PC-3 (cell line): Measurements from ENCODE around the gene SLC38A5. TPM values are rescaled to one million over a fixed set of nuclear protein-coding genes. Genes with fewer than 3 reads are reported as not detected.

Source experiments
- ATAC-seq: fragments of 200-7000 bp; cut with Tn5 transposase; 2 replicates; pipeline ENCODE4 v1.9.1; 2020; ENCODE audit warnings: mild to moderate bottlenecking, moderate library complexity
- BruUV-seq: library from RNA; stranded (reverse); fragments of 400-500 nt; replicated peaks from 2 replicates; lab custom pipeline; 2021; lab: Mats Ljungman, UMichigan
- CTCF ChIA-PET: fragments of 300-600 bp; sonication (Branson Sonifier 250); formaldehyde crosslinking; loops from one replicate; lab custom pipeline; 2022; ENCODE audit warnings: antibody characterized with exemption; lab: Charles Lee
- POLR2A ChIA-PET: fragments of 300-600 bp; sonication (Branson Sonifier 250); formaldehyde crosslinking; loops from one replicate; lab custom pipeline; 2022; ENCODE audit warnings: antibody characterized with exemption; ENCODE audit not compliant: unreplicated experiment; lab: Charles Lee
- DNase-seq: peaks from one replicate; pipeline ENCODE4 v3.0.0-alpha.2; 2015
- H2AFZ ChIP-seq: fragments of 300-600 bp; sonication (generic); 2 replicates; pipeline ENCODE4 v1.6.0; 2016; ENCODE audit warnings: antibody characterized with exemption, low read length
- H3F3A ChIP-seq: fragments of 300-600 bp; sonication (generic); one replicate; pipeline ENCODE4 v1.6.0; 2017; ENCODE audit warnings: antibody characterized with exemption, low read length, control low read depth, mild to moderate bottlenecking; ENCODE audit not compliant: unreplicated experiment
- H3K27ac ChIP-seq: fragments of 300-600 bp; sonication (generic); 2 replicates; pipeline ENCODE4 v1.5.1; 2016; ENCODE audit warnings: mild to moderate bottlenecking, low read length
- H3K27me3 ChIP-seq: fragments of 300-600 bp; sonication (generic); 2 replicates; pipeline ENCODE4 v1.6.1; 2016; ENCODE audit warnings: low read length, mixed read lengths
- H3K36me3 ChIP-seq: fragments of 300-600 bp; sonication (generic); 2 replicates; pipeline ENCODE4 v1.6.1; 2016; ENCODE audit warnings: low read depth, mixed run types, low read length, mixed read lengths
- H3K4me1 ChIP-seq: fragments of 300-600 bp; sonication (generic); 2 replicates; pipeline ENCODE4 v1.5.1; 2016; ENCODE audit warnings: low read length; ENCODE audit not compliant: insufficient read depth
- H3K4me2 ChIP-seq: fragments of 300-600 bp; sonication (generic); 2 replicates; pipeline ENCODE4 v1.6.0; 2016; ENCODE audit warnings: low read length
- H3K4me3 ChIP-seq: fragments of 300-600 bp; sonication (generic); 2 replicates; pipeline ENCODE4 v1.5.1; 2016; ENCODE audit warnings: mild to moderate bottlenecking, low read length, mixed read lengths
- H3K79me2 ChIP-seq: fragments of 300-600 bp; sonication (generic); 2 replicates; pipeline ENCODE4 v1.6.1; 2017; ENCODE audit warnings: low read length, mixed read lengths
- H3K9ac ChIP-seq: fragments of 300-600 bp; sonication (generic); 2 replicates; pipeline ENCODE4 v1.6.0; 2016; ENCODE audit warnings: mild to moderate bottlenecking, low read length
- H3K9me2 ChIP-seq: fragments of 300-600 bp; sonication (generic); replicated peaks from 2 replicates; pipeline ENCODE4 v1.6.1; 2016; ENCODE audit warnings: mixed run types, low read length, mixed read lengths
- H3K9me3 ChIP-seq: fragments of 300-600 bp; sonication (generic); 2 replicates; pipeline ENCODE4 v1.6.1; 2016; ENCODE audit warnings: low read length, mixed read lengths
- H4K20me1 ChIP-seq: fragments of 300-600 bp; sonication (generic); 2 replicates; pipeline ENCODE4 v1.6.1; 2016; ENCODE audit warnings: low read length, mixed read lengths
- CTCF ChIP-seq: fragments of 300-600 bp; sonication (generic); conservative IDR thresholded peaks from 2 replicates; pipeline ENCODE4 v1.5.1; 2017; ENCODE audit warnings: antibody characterized with exemption, low read depth, mild to moderate bottlenecking, low read length
- EZH2 ChIP-seq: fragments of 300-600 bp; sonication (generic); IDR thresholded peaks from one replicate; pipeline ENCODE4 v1.6.1; 2017; ENCODE audit warnings: antibody characterized with exemption, mild to moderate bottlenecking, low read length; ENCODE audit not compliant: unreplicated experiment
- EZH2phosphoT487 ChIP-seq: fragments of 300-600 bp; sonication (generic); IDR thresholded peaks from 2 replicates; pipeline ENCODE4 v1.6.1; 2018; ENCODE audit warnings: mild to moderate bottlenecking, antibody characterized with exemption, low read length, borderline replicate concordance
- intact Hi-C: fragments of 100-400 bp; cut with micrococcal nuclease; formaldehyde crosslinking; loops from 2 replicates; pipeline ENCODE4 v1.9.0; 2023
- total RNA-seq: library from RNA; depleted of rRNA; stranded (reverse); fragments of >200 nt; gene quantifications from 2 replicates; pipeline ENCODE4 v1.2.3, GENCODE V29; 2014

SLC38A5 gene
- total RNA-seq, 1 experiment from 2014 or later: 2.4 TPM

- Histone ChIP-seq H3K27ac (no peak overlapping the region), H3F3A (no peaks in the 10 kb centered on the region), H3K9me2 (no peaks in the 10 kb centered on the region), H3K4me2 (no peak overlapping the region), H3K36me3 (peaks cover 35% of the 10 kb centered on the region), H3K79me2 (peaks cover 58% of the 10 kb centered on the region), H2AFZ (no peak overlapping the region), H3K27me3 (no peaks in the 10 kb centered on the region), H3K9ac (no peak overlapping the region), H4K20me1 (peaks cover 10% of the 10 kb centered on the region; the same call in 1 of the 2 replicates), H3K4me1 (peaks cover 9% of the 10 kb centered on the region), H3K9me3 (no peaks in the 10 kb centered on the region), H3K4me3 (no peak overlapping the region)
- ChIA-PET POLR2A (no interaction called here), CTCF (no interaction called here)
- BruUV-seq: no TSS peak
- DNase-seq (no peak), ATAC-seq (no peak)
- TF ChIP-seq EZH2: no peak
- no peak for TF ChIP-seq EZH2phosphoT487
- TF ChIP-seq CTCF: no peak
- intact Hi-C loops: no loop called here
Observed at GRCh38 chrX:48480142-48480541, 10.1 kb upstream of the SLC38A5 start.

- no peak overlapping the region for H2AFZ ChIP-seq
- H3K27ac ChIP-seq: no peak overlapping the region
- H3K36me3 ChIP-seq: peaks cover 24% of the 10 kb centered on the region
- H3K4me2 ChIP-seq: no peak overlapping the region
- peaks cover 10% of the 10 kb centered on the region; the same call in 1 of the 2 replicates for H4K20me1 ChIP-seq
- DNase-seq: no peak
- no TSS peak for BruUV-seq
- no peaks in the 10 kb centered on the region for H3K9me3 ChIP-seq
- TF ChIP-seq CTCF (no peak), EZH2phosphoT487 (no peak), EZH2 (no peak)
- H3K27me3 ChIP-seq: no peaks in the 10 kb centered on the region
- H3K9me2 ChIP-seq: no peaks in the 10 kb centered on the region
- H3K9ac ChIP-seq: no peak overlapping the region
- H3F3A ChIP-seq: no peaks in the 10 kb centered on the region
- POLR2A ChIA-PET: no interaction called here
- CTCF ChIA-PET: no interaction called here
- intact Hi-C loops: loop anchor here (5.0 kb wide), 1 partner anchor 118 kb away; the partner anchor contains the start of gene WDR13
- peaks cover 19% of the 10 kb centered on the region for H3K4me1 ChIP-seq
- peaks cover 65% of the 10 kb centered on the region for H3K79me2 ChIP-seq
- H3K4me3 ChIP-seq: no peak overlapping the region
- no peak for ATAC-seq
Observed at GRCh38 chrX:48478806-48479205, 8.7 kb upstream of the SLC38A5 start.

DNA sequence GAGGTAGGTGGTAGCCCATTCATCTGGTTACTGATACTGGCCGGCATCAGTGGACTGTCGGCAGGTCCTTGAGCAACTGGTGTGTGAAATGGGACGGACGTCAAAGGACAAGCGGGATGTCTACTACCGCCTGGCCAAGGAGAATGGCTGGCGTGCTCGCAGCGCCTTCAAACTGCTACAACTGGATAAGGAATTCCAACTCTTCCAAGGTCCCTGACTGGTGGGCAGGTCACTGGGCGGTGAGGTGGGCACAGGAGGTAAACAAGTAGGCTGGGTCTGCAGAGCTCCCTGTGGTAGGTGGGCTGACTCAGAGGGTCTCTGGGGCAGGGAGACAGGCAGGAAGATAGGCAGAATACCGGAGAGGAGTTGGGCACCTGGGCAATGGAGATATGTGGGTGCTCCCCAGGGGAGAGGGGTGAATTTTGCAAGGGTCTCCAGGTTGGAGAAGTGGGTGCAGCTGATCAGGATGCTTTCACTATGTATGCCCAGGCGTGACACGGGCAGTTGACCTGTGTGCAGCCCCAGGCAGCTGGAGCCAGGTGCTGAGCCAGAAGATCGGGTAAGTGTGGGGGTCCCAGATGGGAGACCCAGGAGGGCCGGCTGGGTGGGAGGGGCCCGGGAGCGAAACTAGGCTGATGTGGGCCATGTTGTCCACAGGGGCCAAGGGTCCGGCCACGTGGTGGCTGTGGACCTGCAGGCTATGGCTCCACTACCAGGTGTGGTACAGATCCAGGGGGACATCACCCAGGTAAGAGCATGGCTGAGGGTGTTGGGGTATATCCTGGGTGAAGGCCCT is 8.1 kb upstream of the SLC38A5 start:
- ATAC-seq: no peak
- Histone ChIP-seq H3K4me1 (peaks cover 19% of the 10 kb centered on the region), H3K4me2 (peak overlapping the region; percentile 100), H4K20me1 (peaks cover 10% of the 10 kb centered on the region; the same call in 1 of the 2 replicates), H3K4me3 (peak overlapping the region; percentile 91; the same call in 1 of the 2 replicates), H3F3A (no peaks in the 10 kb centered on the region), H3K27me3 (no peaks in the 10 kb centered on the region), H3K79me2 (peaks cover 65% of the 10 kb centered on the region), H3K36me3 (peaks cover 19% of the 10 kb centered on the region), H3K9ac (no peak overlapping the region), H3K27ac (no peak overlapping the region), H2AFZ (no peak overlapping the region), H3K9me2 (no peaks in the 10 kb centered on the region), H3K9me3 (no peaks in the 10 kb centered on the region)
- no peak for TF ChIP-seq EZH2
- TF ChIP-seq CTCF: no peak
- TF ChIP-seq EZH2phosphoT487: no peak
- no TSS peak for BruUV-seq
- CTCF ChIA-PET: no interaction called here
- POLR2A ChIA-PET: no interaction called here
- intact Hi-C loops: loop anchor here (5.0 kb wide), 1 partner anchor 119 kb away; the partner anchor contains the start of gene WDR13
- DNase-seq: no peak
